Kidney tubule cell (primary cell): ENCODE results near the gene ANTXR2.
A peak's percentile ranks its signal among the peaks of the same experiment; 100 is the strongest.
"Not testable (repeated sequence)": the region's sequence is repeated elsewhere in the genome, so short reads cannot be mapped to it uniquely, and the experiment has no call there.

Experiments used
- DNase-seq: peaks from one replicate; pipeline ENCODE4 v3.0.0-alpha.2; 2018; ENCODE audit warnings: low spot score

Gene ANTXR2

GRCh38 chr4:79915246-79915645, 157.8 kb downstream of the ANTXR2 start:
- no peak for DNase-seq

GRCh38 chr4:79913581-79913980, 159.4 kb downstream of the ANTXR2 start:
- DNase-seq = peak; percentile 45

- no peak for DNase-seq
Measured at GRCh38 chr4:79907001-79907400, 166.0 kb downstream of the ANTXR2 start.

GRCh38 chr4:79906303-79906702, 166.7 kb downstream of the ANTXR2 start:
- no peak for DNase-seq

- DNase-seq = no peak
Measured at GRCh38 chr4:79905212-79905611, 167.8 kb downstream of the ANTXR2 start.

- no peak for DNase-seq
Measured at GRCh38 chr4:79904331-79904730, 168.7 kb downstream of the ANTXR2 start.

- no peak for DNase-seq
Measured at GRCh38 chr4:79900182-79900581, 172.8 kb downstream of the ANTXR2 start.

GRCh38 chr4:79899481-79899880, 173.5 kb downstream of the ANTXR2 start:
- no peak for DNase-seq

- DNase-seq = no peak
Measured at GRCh38 chr4:79898055-79898454, 175.0 kb downstream of the ANTXR2 start.

GRCh38 chr4:79897174-79897573, 175.9 kb downstream of the ANTXR2 start:
- no peak for DNase-seq

GRCh38 chr4:79893456-79893855, 179.6 kb downstream of the ANTXR2 start:
- no peak for DNase-seq

- DNase-seq = not testable (repeated sequence)
Measured at GRCh38 chr4:79889026-79889425, 184.0 kb downstream of the ANTXR2 start.

GRCh38 chr4:79886557-79886956, 186.5 kb downstream of the ANTXR2 start:
- no peak for DNase-seq

GRCh38 chr4:79886021-79886420, 187.0 kb downstream of the ANTXR2 start:
- DNase-seq = peak; percentile 72

GRCh38 chr4:79883290-79883689, 189.7 kb downstream of the ANTXR2 start:
- DNase-seq = no peak

- DNase-seq = peak; percentile 49
Measured at GRCh38 chr4:79882806-79883205, 190.2 kb downstream of the ANTXR2 start.

GRCh38 chr4:79881407-79881806, 191.6 kb downstream of the ANTXR2 start:
- no peak for DNase-seq

GRCh38 chr4:79877511-79877910, 195.5 kb downstream of the ANTXR2 start:
- DNase-seq = no peak

GRCh38 chr4:79875344-79875899, 197.6 kb downstream of the ANTXR2 start:
- no peak for DNase-seq

- DNase-seq = no peak
Measured at GRCh38 chr4:79874197-79874596, 198.8 kb downstream of the ANTXR2 start.

- DNase-seq = no peak
Measured at GRCh38 chr4:79872738-79873137, 200.3 kb downstream of the ANTXR2 start.

- no peak for DNase-seq
Measured at GRCh38 chr4:79871961-79872360, 201.1 kb downstream of the ANTXR2 start.

GRCh38 chr4:79869597-79870237, 203.3 kb downstream of the ANTXR2 start:
- DNase-seq = no peak

- DNase-seq = peak; percentile 79
Measured at GRCh38 chr4:79865201-79865597, 207.8 kb downstream of the ANTXR2 start.
